ENCODE data around the gene PLD6.

GRCh38 chr17:17154981-17155380, 51.2 kb downstream of the PLD6 start:
- TF ChIP-seq, protein P1, sequence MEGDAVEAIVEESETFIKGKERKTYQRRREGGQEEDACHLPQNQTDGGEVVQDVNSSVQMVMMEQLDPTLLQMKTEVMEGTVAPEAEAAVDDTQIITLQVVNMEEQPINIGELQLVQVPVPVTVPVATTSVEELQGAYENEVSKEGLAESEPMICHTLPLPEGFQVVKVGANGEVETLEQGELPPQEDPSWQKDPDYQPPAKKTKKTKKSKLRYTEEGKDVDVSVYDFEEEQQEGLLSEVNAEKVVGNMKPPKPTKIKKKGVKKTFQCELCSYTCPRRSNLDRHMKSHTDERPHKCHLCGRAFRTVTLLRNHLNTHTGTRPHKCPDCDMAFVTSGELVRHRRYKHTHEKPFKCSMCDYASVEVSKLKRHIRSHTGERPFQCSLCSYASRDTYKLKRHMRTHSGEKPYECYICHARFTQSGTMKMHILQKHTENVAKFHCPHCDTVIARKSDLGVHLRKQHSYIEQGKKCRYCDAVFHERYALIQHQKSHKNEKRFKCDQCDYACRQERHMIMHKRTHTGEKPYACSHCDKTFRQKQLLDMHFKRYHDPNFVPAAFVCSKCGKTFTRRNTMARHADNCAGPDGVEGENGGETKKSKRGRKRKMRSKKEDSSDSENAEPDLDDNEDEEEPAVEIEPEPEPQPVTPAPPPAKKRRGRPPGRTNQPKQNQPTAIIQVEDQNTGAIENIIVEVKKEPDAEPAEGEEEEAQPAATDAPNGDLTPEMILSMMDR (IDR thresholded peaks at IDR 0.05; ENCODE audit: low read depth, low read length, poor library complexity, severe bottlenecking) = no peak
- TF ChIP-seq EZH2phosphoT487 (IDR thresholded peaks at IDR 0.05; ENCODE audit: borderline replicate concordance, low read length) = no peak

All from DOHH2 (cell line).